Psoas muscle (tissue), 8 donors: ENCODE measurements around the gene SLC18A3. TPM values are rescaled to one million over a fixed set of nuclear protein-coding genes. Genes with fewer than 3 reads are reported as not detected.

Experiments
- ATAC-seq, 4 donors: fragments of 200-7000 bp; cut with Tn5 transposase; one replicate each; pipeline ENCODE4 v1.9.1; 2020; ENCODE audit warnings: moderate library complexity in 3 of 4, mild to moderate bottlenecking in 2 of 4
- DNase-seq, 2 donors: peaks; one replicate each; pipeline ENCODE4 v3.0.0-alpha.2; 2020
- H3K27ac ChIP-seq: fragments of 200-600 bp; one replicate; pipeline ENCODE4 v1.8.0; 2022
- H3K27me3 ChIP-seq, 3 donors: fragments of 200-600 bp in 1 of 3; one replicate each; pipeline versions ENCODE4 v1.6.1 to v1.8.0; 2013 to 2022; ENCODE audit warnings: low read length in 2 of 3, mild to moderate bottlenecking in 2 of 3, moderate library complexity in 1 of 3; ENCODE audit not compliant: insufficient read depth in 3 of 3
- H3K36me3 ChIP-seq, 2 donors: fragments of 200-600 bp in 1 of 2; one replicate each; pipeline versions ENCODE4 v1.6.1 to v1.8.0; 2013 to 2022; ENCODE audit warnings: low read depth in 1 of 2, mild to moderate bottlenecking in 1 of 2, moderate library complexity in 1 of 2; ENCODE audit not compliant: insufficient read depth in 1 of 2
- H3K4me1 ChIP-seq: fragments of 200-600 bp; one replicate; pipeline ENCODE4 v1.8.0; 2022
- H3K4me3 ChIP-seq: fragments of 200-600 bp; one replicate; pipeline ENCODE4 v1.8.0; 2022; ENCODE audit warnings: mild to moderate bottlenecking
- H3K9me3 ChIP-seq: fragments of 200-600 bp; one replicate; pipeline ENCODE4 v1.8.0; 2022
- WGBS, 3 donors: extraction: QIAGEN DNeasy Blood & Tissue Kit; methylation state at CpG; one replicate each; pipeline versions ENCODE4 v1.1.6 to v1.1.7; 2013; 5-methylcytosine and 5-hydroxymethylcytosine counted together
- intact Hi-C, 2 donors: fragments of 100-400 bp; cut with DNase I; formaldehyde crosslinking; loops; one replicate each; pipeline versions ENCODE4 v1.11.0 to v1.14.2; 2022
- polyA plus RNA-seq, 3 donors: library from polyadenylated mRNA; stranded (reverse); fragments of 200-250 nt; gene quantifications; one replicate each; pipeline ENCODE4 v1.2.3, GENCODE V29; 2013
- total RNA-seq, 4 donors: library from RNA; stranded (reverse); fragmentation: NEBNext Ultra II Directional in 2 of 4; extraction: Animal tissue kit (Norgen Biotek cat#: 25700) in 2 of 4; gene quantifications; one replicate each; pipeline versions ENCODE4 v1.2.1 to v1.2.4, GENCODE V29; 2021 to 2023
- TF ChIP-seq, protein P1 (sequence below): fragments of 200-600 bp; IDR thresholded peaks from one replicate; pipeline ENCODE4 v1.8.0; 2022; ENCODE audit warnings: antibody characterized with exemption
- donor health status: healthy with polysubstance abuse.
- donor health status: DM: no; HTN: no; CAD: no; lungs with moderate emphysema.
- donor health status: Bipolar disorder and iron deficiency.
- donor health status: healthy.
- donor health status: DM: yes; HTN: yes; CAD: no.
- donor health status: DM: no; HTN: no; CAD: no.
- donor health status: DM: no; HTN: no; CAD: no.
- donor health status: DM: yes; HTN: yes; CAD: no.

The SLC18A3 gene
- total and polyA plus RNA-seq, 7 donors, result not detected

DNA sequence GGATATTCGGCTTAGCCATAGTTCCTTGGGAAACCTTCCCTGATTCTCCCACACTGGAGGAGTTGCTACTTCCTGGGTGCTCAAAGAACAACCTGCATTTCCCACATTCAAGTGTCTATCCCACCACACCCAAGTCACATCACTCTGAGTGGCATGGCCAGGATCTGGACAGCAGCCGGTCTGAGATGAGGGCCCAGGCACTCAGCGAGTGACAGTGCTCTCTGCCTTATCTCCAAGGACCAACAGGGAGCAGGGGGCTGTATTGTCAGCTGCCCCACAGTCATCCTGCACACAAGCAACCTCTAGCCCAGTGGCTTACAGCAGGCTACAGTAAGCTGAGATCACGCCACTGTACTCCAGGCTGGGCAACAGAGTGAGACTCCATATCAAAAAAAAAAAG, 16.1 kb upstream of the SLC18A3 start:
- TF ChIP-seq, protein P1, sequence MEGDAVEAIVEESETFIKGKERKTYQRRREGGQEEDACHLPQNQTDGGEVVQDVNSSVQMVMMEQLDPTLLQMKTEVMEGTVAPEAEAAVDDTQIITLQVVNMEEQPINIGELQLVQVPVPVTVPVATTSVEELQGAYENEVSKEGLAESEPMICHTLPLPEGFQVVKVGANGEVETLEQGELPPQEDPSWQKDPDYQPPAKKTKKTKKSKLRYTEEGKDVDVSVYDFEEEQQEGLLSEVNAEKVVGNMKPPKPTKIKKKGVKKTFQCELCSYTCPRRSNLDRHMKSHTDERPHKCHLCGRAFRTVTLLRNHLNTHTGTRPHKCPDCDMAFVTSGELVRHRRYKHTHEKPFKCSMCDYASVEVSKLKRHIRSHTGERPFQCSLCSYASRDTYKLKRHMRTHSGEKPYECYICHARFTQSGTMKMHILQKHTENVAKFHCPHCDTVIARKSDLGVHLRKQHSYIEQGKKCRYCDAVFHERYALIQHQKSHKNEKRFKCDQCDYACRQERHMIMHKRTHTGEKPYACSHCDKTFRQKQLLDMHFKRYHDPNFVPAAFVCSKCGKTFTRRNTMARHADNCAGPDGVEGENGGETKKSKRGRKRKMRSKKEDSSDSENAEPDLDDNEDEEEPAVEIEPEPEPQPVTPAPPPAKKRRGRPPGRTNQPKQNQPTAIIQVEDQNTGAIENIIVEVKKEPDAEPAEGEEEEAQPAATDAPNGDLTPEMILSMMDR, result no peak
- ATAC-seq (no peak), DNase-seq (no peak)
- H3K9me3 ChIP-seq, result no peaks in the 10 kb centered on the region
- no peak overlapping the region for H3K27ac ChIP-seq
- H3K27me3 ChIP-seq, result no peaks in the 10 kb centered on the region
- no peaks in the 10 kb centered on the region for H3K36me3 ChIP-seq
- 65 to 69% (median 68%) methylated on average over 4 of the region's 4 CpGs for WGBS, 3 donors
- intact Hi-C loops, result loop anchor here (5.0 to 10.0 kb wide), 2 partner anchors 321 to 633 kb away; no protein-coding TSS in a partner anchor
- no peaks in the 10 kb centered on the region for H3K4me1 ChIP-seq
- H3K4me3 ChIP-seq, result no peak overlapping the region

DNA sequence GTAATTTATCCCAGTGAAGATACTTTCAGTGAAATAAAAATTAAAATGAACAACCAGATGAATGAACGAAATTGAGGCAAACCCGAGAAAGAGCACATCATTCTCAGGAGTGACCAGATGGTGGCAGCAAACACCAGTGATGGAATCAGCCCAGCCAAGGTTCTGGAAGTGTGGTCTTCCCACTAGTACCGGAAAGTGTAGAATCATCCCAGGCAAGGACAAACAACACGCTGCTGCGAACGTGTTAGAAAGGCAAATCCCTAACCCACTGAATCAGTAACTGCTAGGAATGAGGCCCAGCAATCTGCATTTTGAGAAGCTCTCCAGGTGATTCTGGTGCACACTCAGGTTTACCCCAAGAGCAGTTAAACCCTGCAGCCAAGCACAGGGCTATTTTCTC, 15.5 kb upstream of the SLC18A3 start:
- intact Hi-C loops, result loop anchor here (5.0 to 10.0 kb wide), 2 partner anchors 320 to 633 kb away; no protein-coding TSS in a partner anchor
- H3K36me3 ChIP-seq, result no peaks in the 10 kb centered on the region
- no peak overlapping the region for H3K27ac ChIP-seq
- TF ChIP-seq, protein P1, result peak; percentile 66
- WGBS, 3 donors, result 1 to 3% (median 2%) methylated on average over 6 of the region's 6 CpGs
- H3K9me3 ChIP-seq, result no peaks in the 10 kb centered on the region
- H3K4me1 ChIP-seq, result no peaks in the 10 kb centered on the region
- no peak overlapping the region for H3K4me3 ChIP-seq
- DNase-seq (no peak), ATAC-seq (peak in 1 of 4 donors; percentile 63)
- no peaks in the 10 kb centered on the region for H3K27me3 ChIP-seq

DNA sequence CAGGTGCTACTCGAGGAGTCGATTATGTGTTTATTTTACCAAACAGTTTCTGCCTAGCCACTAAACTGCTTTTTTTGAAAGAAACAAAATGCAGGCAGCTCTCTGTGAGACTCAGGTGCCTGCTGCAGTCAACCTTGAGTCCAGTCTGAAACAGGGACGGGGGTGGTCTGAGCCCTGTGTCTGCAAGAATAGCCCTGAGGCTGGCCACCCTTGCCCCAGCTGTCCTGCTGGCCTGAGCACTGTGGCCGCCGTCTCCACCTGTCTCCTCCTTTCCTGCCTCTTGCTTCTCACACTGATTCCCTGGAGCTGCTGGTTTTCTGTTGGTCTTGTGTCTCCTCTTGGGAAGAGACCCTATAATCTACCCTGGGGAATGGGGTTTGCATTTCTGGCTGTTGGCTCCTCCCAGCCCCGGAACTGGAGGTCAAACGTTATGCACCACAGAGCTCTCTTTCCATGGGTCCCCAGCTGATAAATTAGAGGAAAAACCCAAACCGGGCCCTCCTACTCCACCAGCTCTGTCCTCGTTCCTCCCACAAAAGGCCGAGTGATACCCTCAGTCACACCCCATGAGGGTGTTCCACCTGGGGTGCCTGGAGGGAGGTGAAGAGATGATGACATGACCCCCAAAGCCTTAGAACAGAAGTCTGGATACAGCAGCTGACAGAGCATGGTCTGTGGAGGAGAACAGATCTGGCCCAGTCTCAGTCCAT, 15.0 kb upstream of the SLC18A3 start:
- no peaks in the 10 kb centered on the region for H3K36me3 ChIP-seq
- TF ChIP-seq, protein P1, result no peak
- intact Hi-C loops, result loop anchor here in 1 of 2 donors (10.0 kb wide), 1 partner anchor 320 kb away; no protein-coding TSS in a partner anchor
- DNase-seq (no peak), ATAC-seq (no peak)
- no peak overlapping the region for H3K27ac ChIP-seq
- H3K27me3 ChIP-seq, result no peaks in the 10 kb centered on the region
- 55 to 65% (median 59%) methylated on average over 10 of the region's 10 CpGs for WGBS, 3 donors
- H3K4me3 ChIP-seq, result no peak overlapping the region
- H3K4me1 ChIP-seq, result no peaks in the 10 kb centered on the region
- H3K9me3 ChIP-seq, result no peaks in the 10 kb centered on the region

DNA sequence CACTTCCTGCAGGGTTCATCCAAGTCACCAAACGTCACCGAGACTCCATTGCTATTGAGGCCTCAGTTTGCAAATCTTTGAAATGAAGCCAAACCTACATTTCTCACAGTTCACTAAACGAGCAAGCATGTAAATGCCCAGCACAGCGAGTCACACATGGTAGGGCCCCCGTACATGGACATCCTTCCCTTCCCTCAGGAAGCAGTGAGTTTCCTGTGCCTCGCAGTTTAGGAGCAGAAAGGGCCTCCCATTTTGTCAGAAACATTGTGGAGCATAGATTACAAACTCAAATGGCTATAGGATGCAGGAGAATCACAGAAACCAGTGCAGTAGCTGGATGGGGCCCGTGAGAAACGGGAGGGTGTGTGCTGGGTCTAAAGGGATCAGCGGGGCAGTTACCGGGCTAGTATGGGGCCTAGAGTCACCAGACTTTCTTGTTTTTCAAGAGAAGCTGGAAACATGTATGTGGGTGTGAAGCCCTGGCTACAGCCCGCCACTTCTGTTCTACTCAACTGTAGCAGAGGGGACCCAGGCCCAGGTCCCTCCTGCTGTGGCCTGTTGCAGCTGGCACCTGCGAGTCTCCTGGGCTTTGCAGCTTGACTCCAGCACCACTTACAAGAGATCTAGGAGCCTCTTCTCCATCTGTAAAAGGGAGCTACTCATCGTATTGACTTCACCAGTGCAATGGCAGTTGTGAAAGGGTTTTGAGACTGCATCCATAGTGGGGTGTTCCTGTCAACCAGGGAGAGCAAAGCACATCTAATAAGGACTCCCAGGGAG, 14.2 kb upstream of the SLC18A3 start:
- ATAC-seq (no peak), DNase-seq (no peak)
- Histone ChIP-seq H3K4me3 (no peak overlapping the region), H3K27ac (no peak overlapping the region), H3K36me3 (no peaks in the 10 kb centered on the region), H3K27me3 (peaks cover 0 to 4% (median 0%) of the 10 kb centered on the region in 3 donors), H3K9me3 (no peaks in the 10 kb centered on the region), H3K4me1 (no peaks in the 10 kb centered on the region)
- intact Hi-C loops, result loop anchor here in 1 of 2 donors (10.0 kb wide), 1 partner anchor 319 kb away; no protein-coding TSS in a partner anchor
- 60 to 61% (median 61%) methylated on average over 13 of the region's 13 CpGs for WGBS, 3 donors
- TF ChIP-seq, protein P1, result no peak
